Upper lobe of left lung (tissue), 4 donors: ENCODE measurements around the gene MEGF10.

ENCODE experiments used
- CTCF ChIP-seq, 6 experiments: fragments of 450-650 bp in 4 of 6; fragments of 200-600 bp in 2 of 6; sonication (generic) in 2 of 6; IDR thresholded peaks; one replicate each; pipeline ENCODE4 v1.5.1; 2016 to 2019; ENCODE audit warnings: antibody characterized with exemption in 6 of 6
- POLR2A ChIP-seq, 4 donors: fragments of 450-650 bp; IDR thresholded peaks; one replicate each; pipeline ENCODE4 v1.5.1; 2016 to 2017; ENCODE audit warnings: antibody characterized with exemption in 4 of 4, mild to moderate bottlenecking in 2 of 4
- POLR2AphosphoS5 ChIP-seq, 2 donors: sonication (generic); formaldehyde crosslinking; IDR thresholded peaks; one replicate each; pipeline ENCODE4 v1.5.1; 2017; ENCODE audit warnings: antibody characterized with exemption in 2 of 2

GRCh38 chr5:127351418-127351817 lies 60.8 kb downstream of the MEGF10 start:
- no peak for TF ChIP-seq CTCF (IDR thresholded peaks at IDR 0.05)
- TF ChIP-seq POLR2A (IDR thresholded peaks at IDR 0.05), result no peak
- no peak for TF ChIP-seq POLR2AphosphoS5 (IDR thresholded peaks at IDR 0.05)
